Measurements from ENCODE around the gene PTRH1. TPM values are rescaled to one million over a fixed set of nuclear protein-coding genes. Genes with fewer than 3 reads are reported as not detected.
A peak's percentile ranks its signal among the peaks of the same experiment; 100 is the strongest.

PTRH1 gene
- total and polyA plus RNA-seq, 4 donors, result 8.6 to 41.7 (median 24.7) TPM

DNA sequence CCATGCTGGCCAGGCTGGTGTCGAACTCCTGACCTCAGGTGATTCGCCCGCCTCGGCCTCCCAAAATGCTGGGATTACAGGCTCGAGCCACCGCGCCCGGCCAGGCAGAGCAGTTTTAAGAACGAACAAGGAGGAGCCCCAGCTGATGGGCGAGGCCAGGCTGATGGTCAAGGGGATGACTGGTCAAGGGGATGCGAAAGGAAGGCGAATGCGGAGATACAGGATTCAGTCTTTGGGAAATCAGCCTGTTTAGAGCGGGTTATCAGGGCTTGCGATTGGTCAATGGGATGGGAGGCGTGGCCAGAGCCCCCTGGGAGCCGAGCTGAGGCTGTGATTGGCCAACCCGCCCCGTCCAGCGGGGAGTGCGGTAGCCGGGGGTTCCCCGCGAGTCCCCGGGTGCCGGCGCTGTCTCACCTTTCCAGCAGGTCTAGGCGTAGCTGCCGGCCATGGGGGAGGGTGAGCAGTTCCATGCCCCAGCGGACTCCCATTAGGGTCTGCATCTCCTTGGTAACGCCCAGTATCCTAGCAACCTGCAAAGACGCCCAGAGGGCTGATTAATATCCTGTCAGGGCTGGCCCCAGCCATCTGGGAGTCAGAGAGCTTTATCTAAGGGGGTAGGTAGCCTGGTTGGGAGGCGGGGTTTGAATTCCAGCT is 27.1 kb upstream of the PTRH1 start:
- peaks cover 0 to 5% (median 0%) of the 10 kb centered on the region in 5 donors for H3K4me1 ChIP-seq (ENCODE audit: control insufficient read depth in 5 of 5, insufficient read depth in 5 of 5, low read length in 5 of 5)
- no peak overlapping the region for H3K9ac ChIP-seq (ENCODE audit: insufficient read depth in 1 of 2, low read length in 2 of 2)
- no peak overlapping the region for H3K4me3 ChIP-seq
- peaks cover 0 to 3% (median 0%) of the 10 kb centered on the region in 3 donors for H3K27me3 ChIP-seq (ENCODE audit: control insufficient read depth in 3 of 3, insufficient read depth in 3 of 3, low read length in 2 of 3)
- H3K27ac ChIP-seq (ENCODE audit: low read depth in 1 of 2, low read length in 1 of 2), result no peak overlapping the region
- 67 to 80% methylated on average over 33 of the region's 33 CpGs for WGBS, 2 donors
- ATAC-seq (ENCODE audit: insufficient read depth, low FRiP score) (no peak), DNase-seq (peak; percentile 37 to 66 (median 42))
- no peaks in the 10 kb centered on the region for H3K9me3 ChIP-seq (ENCODE audit: control insufficient read depth in 4 of 4, insufficient read depth in 3 of 4, low read length in 3 of 4)
- TF ChIP-seq, protein P1, sequence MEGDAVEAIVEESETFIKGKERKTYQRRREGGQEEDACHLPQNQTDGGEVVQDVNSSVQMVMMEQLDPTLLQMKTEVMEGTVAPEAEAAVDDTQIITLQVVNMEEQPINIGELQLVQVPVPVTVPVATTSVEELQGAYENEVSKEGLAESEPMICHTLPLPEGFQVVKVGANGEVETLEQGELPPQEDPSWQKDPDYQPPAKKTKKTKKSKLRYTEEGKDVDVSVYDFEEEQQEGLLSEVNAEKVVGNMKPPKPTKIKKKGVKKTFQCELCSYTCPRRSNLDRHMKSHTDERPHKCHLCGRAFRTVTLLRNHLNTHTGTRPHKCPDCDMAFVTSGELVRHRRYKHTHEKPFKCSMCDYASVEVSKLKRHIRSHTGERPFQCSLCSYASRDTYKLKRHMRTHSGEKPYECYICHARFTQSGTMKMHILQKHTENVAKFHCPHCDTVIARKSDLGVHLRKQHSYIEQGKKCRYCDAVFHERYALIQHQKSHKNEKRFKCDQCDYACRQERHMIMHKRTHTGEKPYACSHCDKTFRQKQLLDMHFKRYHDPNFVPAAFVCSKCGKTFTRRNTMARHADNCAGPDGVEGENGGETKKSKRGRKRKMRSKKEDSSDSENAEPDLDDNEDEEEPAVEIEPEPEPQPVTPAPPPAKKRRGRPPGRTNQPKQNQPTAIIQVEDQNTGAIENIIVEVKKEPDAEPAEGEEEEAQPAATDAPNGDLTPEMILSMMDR (IDR thresholded peaks at IDR 0.05; ENCODE audit: control extremely low read depth, extremely low read depth), result no peak
- H3K36me3 ChIP-seq (ENCODE audit: control insufficient read depth in 4 of 4, insufficient read depth in 4 of 4, low read length in 4 of 4), result peaks cover 0 to 34% (median 0%) of the 10 kb centered on the region in 4 donors

DNA sequence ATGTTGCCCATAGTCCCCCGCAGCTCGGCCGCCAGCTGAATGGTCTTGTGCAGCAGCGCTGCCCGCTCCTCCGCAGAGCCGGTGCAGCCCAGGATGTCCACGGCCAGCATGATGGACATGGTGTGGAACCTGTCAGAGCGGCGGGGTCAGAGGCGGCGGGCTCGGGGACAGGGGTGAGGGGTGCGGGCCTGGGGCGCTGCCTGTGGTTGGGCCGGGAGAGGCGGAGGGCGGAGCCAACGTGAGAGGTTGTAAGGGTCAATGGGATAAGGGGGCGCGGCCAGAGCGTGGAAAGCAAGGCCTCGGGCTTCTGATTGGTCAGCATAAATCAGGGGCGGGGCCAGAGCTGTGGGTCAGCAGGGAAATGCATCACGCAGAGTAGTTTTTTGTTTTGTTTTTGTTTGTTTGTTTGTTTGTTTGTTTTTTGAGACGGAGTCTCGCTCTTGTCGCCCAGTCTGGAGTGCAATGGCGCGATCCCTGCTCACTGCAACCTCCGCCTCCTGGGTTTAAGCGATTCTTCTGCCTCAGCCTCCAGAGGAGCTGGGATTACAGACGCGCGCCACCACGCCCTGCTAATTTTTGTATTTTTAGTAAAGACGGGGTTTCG is 26.5 kb upstream of the PTRH1 start:
- peaks cover 0 to 3% (median 0%) of the 10 kb centered on the region in 3 donors for H3K27me3 ChIP-seq (ENCODE audit: control insufficient read depth in 3 of 3, insufficient read depth in 3 of 3, low read length in 2 of 3)
- H3K9ac ChIP-seq (ENCODE audit: insufficient read depth in 1 of 2, low read length in 2 of 2), result no peak overlapping the region
- WGBS, 2 donors, result 64 to 74% methylated on average over 38 of the region's 38 CpGs
- H3K27ac ChIP-seq (ENCODE audit: low read depth in 1 of 2, low read length in 1 of 2), result no peak overlapping the region
- TF ChIP-seq, protein P1 (IDR thresholded peaks at IDR 0.05; ENCODE audit: control extremely low read depth, extremely low read depth), result no peak
- no peaks in the 10 kb centered on the region for H3K9me3 ChIP-seq (ENCODE audit: control insufficient read depth in 4 of 4, insufficient read depth in 3 of 4, low read length in 3 of 4)
- DNase-seq, result peak; percentile 42 to 70 (median 55)
- peaks cover 0 to 5% (median 0%) of the 10 kb centered on the region in 5 donors for H3K4me1 ChIP-seq (ENCODE audit: control insufficient read depth in 5 of 5, insufficient read depth in 5 of 5, low read length in 5 of 5)
- peaks cover 0 to 31% (median 0%) of the 10 kb centered on the region in 4 donors for H3K36me3 ChIP-seq (ENCODE audit: control insufficient read depth in 4 of 4, insufficient read depth in 4 of 4, low read length in 4 of 4)
- H3K4me3 ChIP-seq, result no peak overlapping the region
- ATAC-seq (ENCODE audit: insufficient read depth, low FRiP score), result peak; percentile 52

DNA sequence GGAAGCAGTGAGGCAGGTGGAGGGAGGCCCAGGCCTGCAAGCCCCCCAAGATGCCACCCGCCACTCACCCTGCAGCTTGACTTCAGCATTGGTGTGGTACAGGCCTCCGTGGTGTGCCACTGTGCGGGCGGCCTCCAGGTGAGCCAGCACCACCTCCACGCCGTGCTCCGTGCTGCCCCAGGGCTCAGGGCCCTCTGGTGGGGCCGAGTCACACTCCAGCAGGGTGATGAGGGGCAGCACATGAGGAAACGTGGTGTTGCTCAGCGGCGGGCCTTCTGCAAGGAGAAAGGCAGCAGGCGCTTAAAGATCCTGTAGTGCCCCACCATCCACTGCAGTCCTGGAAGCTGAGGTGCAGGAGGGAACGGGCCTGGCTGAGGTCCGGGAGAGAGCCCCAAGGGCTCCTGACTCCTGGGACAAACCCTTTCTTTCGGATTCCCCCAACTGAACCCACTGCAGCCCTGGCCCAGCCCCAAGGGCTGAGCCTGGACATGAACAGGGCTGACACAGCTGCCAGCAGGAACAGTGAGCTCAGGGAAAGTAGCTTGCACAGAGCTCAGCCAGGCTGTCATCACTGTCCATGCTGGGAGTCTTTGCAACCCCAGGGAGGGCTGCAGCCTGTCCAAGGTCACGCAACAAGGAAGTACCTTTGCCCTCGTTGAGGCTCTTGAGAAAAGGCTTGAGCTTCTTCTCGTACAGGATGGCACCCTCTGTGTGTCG is 24.3 kb upstream of the PTRH1 start:
- DNase-seq (no peak), ATAC-seq (ENCODE audit: insufficient read depth, low FRiP score) (no peak)
- H3K9me3 ChIP-seq (ENCODE audit: control insufficient read depth in 4 of 4, insufficient read depth in 3 of 4, low read length in 3 of 4), result no peaks in the 10 kb centered on the region
- TF ChIP-seq, protein P1 (IDR thresholded peaks at IDR 0.05; ENCODE audit: control extremely low read depth, extremely low read depth), result no peak
- WGBS, 2 donors, result 85 to 87% methylated on average over 19 of the region's 19 CpGs
- no peak overlapping the region for H3K9ac ChIP-seq (ENCODE audit: insufficient read depth in 1 of 2, low read length in 2 of 2)
- H3K27me3 ChIP-seq (ENCODE audit: control insufficient read depth in 3 of 3, insufficient read depth in 3 of 3, low read length in 2 of 3), result peaks cover 0 to 3% (median 0%) of the 10 kb centered on the region in 3 donors
- H3K36me3 ChIP-seq (ENCODE audit: control insufficient read depth in 4 of 4, insufficient read depth in 4 of 4, low read length in 4 of 4), result peaks cover 0 to 27% (median 0%) of the 10 kb centered on the region in 4 donors
- H3K27ac ChIP-seq (ENCODE audit: low read depth in 1 of 2, low read length in 1 of 2), result peak overlapping the region in 1 of 2 donors; percentile 7
- H3K4me1 ChIP-seq (ENCODE audit: control insufficient read depth in 5 of 5, insufficient read depth in 5 of 5, low read length in 5 of 5), result peaks cover 0 to 9% (median 4%) of the 10 kb centered on the region in 5 donors
- H3K4me3 ChIP-seq, result no peak overlapping the region
